HG03565 (cell line): ENCODE measurements around the gene YOD1.
"Not testable (repeated sequence)": the region's sequence is repeated elsewhere in the genome, so short reads cannot be mapped to it uniquely, and the experiment has no call there.

Experiments used
- ATAC-seq: cut with Tn5 transposase; IDR thresholded peaks from one replicate; pipeline ENCODE4 v1.9.1; 2021; ENCODE audit warnings: mild to moderate bottlenecking, moderate library complexity; ENCODE audit not compliant: unreplicated experiment

Gene YOD1

GRCh38 chr1:207050480-207051190 lies 373 bp downstream of the YOD1 start:
- ATAC-seq = no peak

DNA sequence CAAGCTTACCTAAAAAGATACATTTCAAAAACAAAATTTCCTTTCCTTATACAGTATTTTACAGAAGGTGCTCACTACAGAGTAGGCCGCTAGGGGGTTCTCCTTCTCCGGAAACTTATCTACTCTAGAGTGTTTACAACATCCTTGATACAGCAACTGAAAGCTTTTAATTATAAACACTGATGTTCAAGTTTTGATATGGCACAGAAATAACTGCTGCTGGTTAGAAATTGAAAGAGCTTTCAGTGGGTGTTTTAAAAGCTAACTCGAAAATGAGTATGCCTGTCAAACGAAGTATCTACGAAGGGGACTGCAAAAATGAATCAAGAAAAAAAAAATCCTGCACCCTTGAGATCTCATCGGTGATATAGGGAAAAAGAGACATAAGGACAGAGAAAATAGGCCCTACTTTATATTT lies 1.0 kb downstream of the YOD1 start:
- no peak for ATAC-seq

GRCh38 chr1:207049514-207049913 lies 1.5 kb downstream of the YOD1 start:
- ATAC-seq = no peak

GRCh38 chr1:207049054-207049453 lies 2.0 kb downstream of the YOD1 start:
- no peak for ATAC-seq

GRCh38 chr1:207048041-207048440 lies 3.0 kb downstream of the YOD1 start:
- no peak for ATAC-seq

DNA sequence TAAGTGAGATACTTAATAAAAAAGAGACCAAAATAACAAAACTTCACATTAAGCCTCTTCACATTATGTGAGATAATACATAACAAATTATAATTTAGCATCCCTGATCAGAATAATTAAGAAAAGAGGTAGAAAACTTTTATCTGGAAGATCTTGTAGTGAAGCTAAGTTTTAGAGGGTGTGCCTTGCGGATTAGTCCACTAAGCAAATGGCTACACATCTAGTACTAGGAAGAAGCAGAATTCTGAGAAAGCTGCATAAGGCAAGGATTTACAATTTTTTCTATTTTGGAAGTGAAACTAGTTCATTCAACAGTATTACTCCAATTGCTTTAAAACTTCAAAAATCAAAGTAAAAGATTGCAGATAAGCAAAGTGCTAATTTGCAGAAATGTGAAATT lies 3.5 kb downstream of the YOD1 start:
- no peak for ATAC-seq

DNA sequence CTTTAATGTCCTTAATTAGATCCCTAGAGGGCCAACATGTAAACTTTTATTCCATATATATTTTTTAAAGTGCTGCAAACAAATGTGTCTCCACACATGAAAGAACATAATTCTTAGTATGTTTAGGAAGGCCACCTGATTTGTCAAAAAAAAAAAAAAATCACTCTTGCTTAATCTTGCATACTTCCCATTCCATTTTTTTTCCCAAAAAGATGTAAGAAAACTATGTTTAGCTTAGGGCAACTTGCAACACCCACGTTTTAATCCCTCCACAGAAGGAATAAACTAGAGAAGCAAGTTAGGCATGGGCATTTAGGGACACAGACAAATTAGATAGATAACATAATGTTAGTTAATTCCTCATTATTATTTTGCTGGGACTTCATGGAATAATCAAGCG lies 5.6 kb downstream of the YOD1 start:
- ATAC-seq = no peak

GRCh38 chr1:207041397-207041796 lies 9.6 kb downstream of the YOD1 start:
- ATAC-seq = not testable (repeated sequence)

DNA sequence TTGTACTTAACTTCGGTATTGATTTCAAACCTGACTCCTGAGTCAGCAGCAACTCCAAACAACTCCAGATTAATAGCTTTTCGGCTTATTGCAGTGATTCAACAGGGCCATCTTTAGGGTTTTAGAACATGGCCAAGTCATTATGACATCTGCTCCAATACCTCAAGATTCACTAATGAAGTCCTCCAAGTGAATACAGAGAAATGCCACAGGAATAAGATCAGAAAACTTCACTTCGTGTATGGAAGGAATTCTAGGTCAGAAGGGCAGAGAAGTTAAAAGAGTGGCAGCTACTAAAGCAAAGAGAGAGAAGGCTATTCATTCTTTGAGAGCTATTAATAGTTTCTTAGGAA lies 10.9 kb downstream of the YOD1 start:
- no peak for ATAC-seq

DNA sequence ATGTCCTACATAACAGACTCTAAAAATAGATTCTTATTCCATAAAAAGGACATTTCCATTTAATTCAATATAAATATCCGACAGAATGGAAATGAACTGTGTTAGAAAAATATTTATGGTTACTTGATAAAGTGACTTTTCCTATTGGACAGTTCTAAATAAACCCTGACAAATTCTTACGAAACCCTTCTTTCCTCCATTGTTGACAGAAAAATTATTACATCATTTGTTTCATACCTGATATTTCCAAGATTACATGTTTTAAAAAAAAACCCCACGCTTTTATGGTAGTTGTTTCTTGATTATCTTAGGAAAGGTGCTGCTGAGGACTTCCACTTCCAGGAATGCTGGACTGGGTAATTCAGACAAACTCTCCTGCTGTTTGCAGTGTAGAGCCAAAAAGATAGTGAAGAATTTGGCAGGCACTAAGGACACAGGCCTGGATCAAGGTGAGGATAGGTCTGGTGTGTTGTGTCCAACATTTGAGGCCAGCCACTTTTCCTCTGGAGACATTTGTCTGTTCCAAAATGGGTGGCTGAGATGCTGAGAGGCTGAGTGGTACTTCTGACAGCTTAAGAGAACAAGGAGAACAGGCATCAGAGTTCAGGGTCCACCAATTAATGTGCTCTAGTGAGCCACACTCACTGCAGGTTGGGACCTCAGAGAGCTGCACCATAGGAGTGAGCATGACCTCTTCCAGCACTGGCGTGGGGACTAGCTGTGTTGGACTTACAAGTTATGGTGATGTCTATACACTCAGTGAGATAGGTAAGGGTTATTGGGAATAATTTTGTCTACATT lies 11.4 kb downstream of the YOD1 start:
- no peak for ATAC-seq

DNA sequence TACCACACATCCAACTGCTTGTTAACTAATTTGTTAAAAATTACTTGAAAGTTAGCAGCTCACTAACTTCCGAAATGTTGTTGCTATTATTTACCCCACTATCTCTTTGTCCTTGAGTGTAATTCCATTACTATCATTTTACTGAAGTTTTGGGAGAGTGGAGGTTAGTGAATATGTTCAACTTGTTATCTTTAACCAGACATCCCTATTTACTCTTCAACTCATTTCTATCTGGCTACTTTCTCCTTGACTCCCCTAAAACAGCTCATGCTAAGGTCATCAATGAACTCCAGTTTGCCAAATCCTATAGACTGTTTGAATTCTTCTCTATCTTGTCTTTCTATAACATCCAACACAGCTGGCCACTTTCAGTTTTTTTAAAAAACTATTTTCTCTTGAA lies 14.1 kb downstream of the YOD1 start:
- no peak for ATAC-seq

GRCh38 chr1:207035877-207036551 lies 15.0 kb downstream of the YOD1 start:
- ATAC-seq = no peak

GRCh38 chr1:207034998-207035397 lies 16.0 kb downstream of the YOD1 start:
- no peak for ATAC-seq

- no peak for ATAC-seq
These were observed 16.8 kb downstream of the YOD1 start for GRCh38 chr1:207034208-207034607.

- no peak for ATAC-seq
These were observed 17.7 kb downstream of the YOD1 start for GRCh38 chr1:207033302-207033701.

DNA sequence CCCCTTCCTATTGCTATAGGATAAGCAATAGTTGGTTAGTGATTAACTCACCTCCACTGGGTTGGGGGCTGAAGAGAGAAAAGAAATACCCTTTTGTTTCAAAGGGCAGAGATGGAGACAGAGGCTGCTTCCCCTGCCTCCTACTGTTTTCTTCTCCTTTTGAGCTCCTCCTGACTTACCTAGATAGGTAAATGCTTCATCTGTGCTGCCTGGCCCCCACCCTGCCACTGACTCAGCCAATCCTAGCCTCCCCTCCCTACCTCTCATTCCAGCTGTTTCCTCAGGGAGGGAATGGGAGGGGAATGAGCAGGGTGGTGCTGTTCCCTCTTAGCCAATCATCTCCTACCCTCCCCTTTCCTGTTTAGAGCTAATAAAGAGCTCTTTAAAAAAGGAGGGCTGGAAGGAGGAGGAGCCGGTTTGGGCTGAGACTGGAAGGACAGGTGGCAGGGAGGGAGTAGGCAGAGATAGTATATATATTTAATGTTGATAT lies 18.4 kb downstream of the YOD1 start, which contains the start of gene C1orf116:
C1orf116 (minus strand) TSS at position 229 of the 490 bp plus-strand sequence. CDS start 5,158 bp downstream, outside the sequence.
- no peak for ATAC-seq

DNA sequence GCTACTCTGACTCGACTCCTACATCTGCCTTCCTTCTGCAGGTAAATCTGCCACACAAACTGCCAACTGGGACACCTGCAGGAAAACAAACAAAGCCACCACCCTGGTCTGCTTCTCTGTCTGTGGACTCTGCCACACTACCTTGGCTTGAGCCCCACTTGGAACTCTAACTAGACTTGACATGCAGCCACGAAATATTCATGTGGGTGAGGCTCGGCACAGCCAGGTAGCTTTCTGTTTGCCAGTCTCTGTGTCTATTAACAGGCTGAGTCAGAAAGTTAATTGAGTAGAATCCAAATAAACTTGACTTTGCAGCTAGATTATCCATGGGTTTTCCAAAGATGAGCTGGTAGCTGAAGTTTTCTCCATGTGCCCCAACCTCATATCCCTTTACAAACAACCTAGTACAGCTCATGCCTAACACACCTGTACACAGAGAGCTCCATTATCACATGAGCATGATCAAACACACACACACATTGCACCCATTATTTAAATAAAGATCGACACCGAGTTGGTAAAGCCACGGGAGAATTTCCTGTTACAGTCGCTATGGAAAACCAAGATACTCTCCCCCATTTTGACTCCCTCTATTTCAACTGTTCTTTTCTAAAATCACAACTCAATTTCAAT lies 19.3 kb downstream of the YOD1 start:
- ATAC-seq = no peak

DNA sequence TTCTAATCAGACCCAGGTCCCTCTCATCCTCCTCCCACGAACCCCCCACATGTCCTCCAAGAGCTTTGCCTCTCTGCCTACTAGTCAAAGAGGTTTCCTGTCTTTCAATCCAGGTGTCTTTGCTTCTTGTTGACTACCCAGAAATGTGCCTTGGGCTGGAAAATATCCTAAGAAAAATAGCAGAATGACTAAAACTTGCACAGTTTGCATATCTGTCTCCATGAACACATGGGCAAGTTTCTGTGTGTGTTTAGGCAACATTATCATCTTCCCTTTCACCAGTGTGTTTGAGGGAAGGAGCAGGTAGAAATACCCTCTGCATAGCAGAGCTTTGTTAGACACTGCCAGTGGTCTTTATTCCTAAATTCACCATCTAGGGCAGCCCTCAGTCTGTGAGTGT lies 20.0 kb downstream of the YOD1 start:
- ATAC-seq = no peak

DNA sequence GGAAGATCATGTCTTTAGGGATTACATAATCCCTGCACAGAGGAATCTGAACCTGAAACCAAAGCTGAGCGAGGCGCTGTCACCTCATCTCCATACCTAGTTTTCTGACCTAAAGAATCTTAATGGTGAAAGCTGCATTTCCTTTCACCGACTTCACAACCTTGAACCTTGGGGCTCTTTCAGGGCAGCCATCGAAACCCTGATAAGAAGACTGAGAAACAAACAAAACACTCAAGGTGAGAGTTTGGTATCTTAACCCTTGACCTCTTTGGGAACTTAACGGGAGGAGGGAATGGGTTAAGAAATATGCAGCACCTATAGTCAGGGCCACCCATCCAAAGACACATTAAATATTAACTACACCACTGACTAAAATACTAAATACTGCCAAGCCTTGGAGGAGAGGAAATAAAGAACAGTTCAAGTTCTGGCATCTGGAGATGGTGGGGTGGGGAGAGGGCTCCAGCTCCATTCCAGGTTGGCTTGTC lies 20.4 kb downstream of the YOD1 start:
- no peak for ATAC-seq

DNA sequence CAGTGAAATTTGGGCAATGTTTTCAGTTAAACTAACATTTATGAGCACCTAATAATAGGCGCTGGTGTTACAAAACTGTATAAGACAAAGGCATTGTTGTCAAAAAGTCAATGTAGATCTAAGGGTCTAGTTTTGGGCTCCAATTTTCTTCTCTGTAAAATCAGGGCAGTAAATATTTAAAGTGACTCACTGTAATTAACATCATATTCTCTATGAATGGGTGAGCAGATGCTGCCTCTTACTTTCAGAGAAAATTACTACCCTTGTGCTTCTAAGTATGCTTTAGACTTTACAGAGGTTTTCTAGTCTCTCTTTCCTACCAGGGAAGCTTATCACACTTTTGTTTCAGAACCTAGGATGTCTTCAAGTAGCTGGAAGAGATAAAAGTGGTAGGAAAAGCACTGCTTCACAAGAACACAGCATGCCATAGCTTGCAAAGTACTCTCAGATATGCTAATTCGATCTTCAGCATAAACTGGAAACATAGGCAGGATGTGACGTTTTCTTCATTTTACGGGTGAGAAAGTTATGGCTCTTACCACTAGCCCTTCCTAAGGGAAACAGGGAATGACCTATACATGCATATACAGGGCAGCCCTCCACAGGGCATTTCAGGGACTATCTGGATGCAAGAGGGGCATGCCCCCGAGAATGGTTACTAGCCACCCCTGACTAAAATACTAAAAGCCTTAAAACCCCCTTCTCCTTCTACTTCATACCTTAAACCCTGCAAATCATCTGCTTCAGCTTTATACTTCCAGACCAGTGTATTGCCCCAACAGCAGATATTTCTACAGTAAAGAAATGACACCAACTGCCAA lies 21.1 kb downstream of the YOD1 start:
- ATAC-seq = no peak
